ENCODE results near the gene TTC13. TPM values are rescaled to one million over a fixed set of nuclear protein-coding genes. Genes with fewer than 3 reads are reported as not detected.

TTC13 gene
- total RNA-seq, 1 donor from 2014 or later, result 17.0 TPM

- no peak for TF ChIP-seq CTCF (IDR thresholded peaks at IDR 0.05)
- no peaks in the 10 kb centered on the region for H3K27me3 ChIP-seq (ENCODE audit: low read depth)
- peaks cover 24% of the 10 kb centered on the region for H3K36me3 ChIP-seq
- intact Hi-C loops (cut with DNase I), result no loop called here
- DNase-seq (no peak), ATAC-seq (no peak)
- no peaks in the 10 kb centered on the region for H3K9me3 ChIP-seq
- H3K4me1 ChIP-seq, result peaks cover 38% of the 10 kb centered on the region
- H3K27ac ChIP-seq, result no peak overlapping the region
- peak overlapping the region; percentile 73 for H3K4me3 ChIP-seq
These were observed 1.3 kb upstream of the TTC13 start for GRCh38 chr1:230979952-230980351.

DNA sequence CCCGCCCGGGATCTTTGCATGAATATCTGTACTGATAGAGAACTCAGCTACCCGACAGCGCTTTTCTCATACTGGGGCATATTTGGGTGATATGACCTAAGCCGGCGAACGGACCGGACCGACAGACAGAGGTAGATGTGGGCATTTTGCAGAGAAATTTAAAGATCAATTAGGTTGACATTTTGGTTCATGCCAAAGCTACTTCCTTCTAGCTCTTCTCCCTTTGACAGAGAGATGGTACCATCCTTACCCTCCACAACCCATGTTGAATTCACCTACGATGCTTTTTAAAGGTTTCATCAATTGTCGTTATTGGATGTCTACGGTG lies 692 bp upstream of the TTC13 start:
- Histone ChIP-seq H3K36me3 (peaks cover 24% of the 10 kb centered on the region), H3K9me3 (no peaks in the 10 kb centered on the region), H3K27ac (peak overlapping the region; percentile 78), H3K4me1 (peaks cover 38% of the 10 kb centered on the region), H3K27me3 (ENCODE audit: low read depth) (no peaks in the 10 kb centered on the region), H3K4me3 (peak overlapping the region; percentile 73)
- TF ChIP-seq CTCF (IDR thresholded peaks at IDR 0.05), result no peak
- intact Hi-C loops (cut with DNase I), result no loop called here
- DNase-seq (no peak), ATAC-seq (no peak)

DNA sequence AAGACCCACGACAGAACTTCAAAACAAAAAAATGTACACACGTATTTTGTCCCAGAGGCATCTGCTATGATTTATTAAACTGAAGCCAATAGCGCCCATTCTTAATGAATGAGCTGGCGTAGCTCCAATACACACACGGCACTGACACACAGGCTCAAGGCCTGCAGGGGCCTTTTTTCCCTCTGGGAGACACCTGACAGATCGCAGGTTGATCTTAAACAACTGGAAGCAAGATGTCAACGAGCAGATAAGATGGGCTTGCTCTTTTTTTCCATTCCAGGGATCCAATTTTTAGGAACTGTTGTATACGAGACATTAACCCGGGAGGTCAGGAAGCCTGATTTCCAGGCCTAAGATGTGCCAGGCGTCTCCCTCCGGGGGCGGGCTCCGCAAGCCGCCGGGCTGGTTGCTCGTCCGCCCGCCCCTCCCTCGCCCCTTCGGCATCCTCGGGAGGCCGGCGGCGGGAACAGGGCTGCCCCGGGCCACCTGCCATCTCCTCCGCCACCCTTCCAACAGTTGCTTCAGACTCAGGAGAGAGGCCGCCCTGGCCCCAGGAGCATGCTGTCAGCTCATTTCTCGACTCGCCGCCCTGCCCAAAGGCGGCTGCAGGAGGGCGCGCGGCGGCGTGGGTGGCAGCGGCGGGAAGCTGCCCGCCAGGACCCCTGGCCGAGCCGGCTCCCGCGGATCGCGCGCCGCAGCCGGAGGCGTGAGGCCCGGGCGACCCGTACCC lies 735 bp downstream of the TTC13 start:
- peak; percentile 2 to 4 for ATAC-seq
- peak; percentile 53 for DNase-seq

GRCh38 chr1:230976825-230977747 lies 1.6 kb downstream of the TTC13 start:
- ATAC-seq (no peak), DNase-seq (no peak)
- Histone ChIP-seq H3K36me3 (peaks cover 24% of the 10 kb centered on the region), H3K4me3 (peak overlapping the region; percentile 73), H3K9me3 (no peaks in the 10 kb centered on the region), H3K27me3 (ENCODE audit: low read depth) (no peaks in the 10 kb centered on the region), H3K27ac (peak overlapping the region; percentile 78), H3K4me1 (peaks cover 49% of the 10 kb centered on the region)
- intact Hi-C loops (cut with DNase I), result no loop called here
- TF ChIP-seq CTCF (IDR thresholded peaks at IDR 0.05), result no peak

More for the DNA sequence above, 735 bp downstream of the TTC13 start:
- Histone ChIP-seq H3K27ac (peak overlapping the region; percentile 78), H3K9me3 (no peaks in the 10 kb centered on the region), H3K4me1 (peaks cover 45% of the 10 kb centered on the region), H3K27me3 (ENCODE audit: low read depth) (no peaks in the 10 kb centered on the region), H3K4me3 (peak overlapping the region; percentile 73), H3K36me3 (peaks cover 24% of the 10 kb centered on the region)
- intact Hi-C loops (cut with DNase I), result no loop called here
- no peak for TF ChIP-seq CTCF (IDR thresholded peaks at IDR 0.05)

- no peak overlapping the region for H3K4me3 ChIP-seq
- H3K27me3 ChIP-seq (ENCODE audit: low read depth), result no peaks in the 10 kb centered on the region
- H3K36me3 ChIP-seq, result peaks cover 16% of the 10 kb centered on the region
- ATAC-seq, result no peak
- peaks cover 51% of the 10 kb centered on the region for H3K4me1 ChIP-seq
- intact Hi-C loops (cut with DNase I), result no loop called here
- no peak for DNase-seq
- no peak for TF ChIP-seq CTCF (IDR thresholded peaks at IDR 0.05)
- H3K9me3 ChIP-seq, result no peaks in the 10 kb centered on the region
- no peak overlapping the region for H3K27ac ChIP-seq
These were observed 2.3 kb downstream of the TTC13 start for GRCh38 chr1:230976360-230976759.

Measured in lower lobe of right lung (tissue), 2 donors.